ENCODE measurements around the gene FAM228A.

FAM228A gene

DNA sequence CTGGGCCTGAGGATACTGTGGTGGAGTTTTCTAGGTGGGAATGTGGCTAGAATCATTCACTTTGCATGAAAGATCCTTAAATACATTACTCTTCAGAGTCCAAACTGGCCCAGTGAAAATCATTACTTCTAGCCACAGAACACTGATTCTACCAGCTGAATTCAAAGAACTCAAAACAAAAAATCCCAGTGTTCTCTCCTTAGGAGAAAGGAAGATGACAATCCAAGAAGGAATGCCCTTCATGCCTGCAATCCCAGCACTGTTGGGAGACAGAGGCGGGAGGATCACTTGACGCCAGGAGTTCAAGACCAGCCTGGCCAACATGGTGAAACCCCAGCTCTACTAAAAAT lies 35.2 kb downstream of the FAM228A start:
- Histone ChIP-seq H3K9ac (ENCODE audit: low read depth, low read length) (no peak overlapping the region), H3K27me3 (ENCODE audit: insufficient read depth, low read length, poor library complexity) (no peaks in the 10 kb centered on the region), H3K27ac (ENCODE audit: low read length) (no peak overlapping the region), H2AFZ (ENCODE audit: low read depth, low read length) (no peak overlapping the region), H3K4me2 (ENCODE audit: insufficient read depth, low read length) (no peak overlapping the region), H3K79me2 (ENCODE audit: insufficient read depth, low read length) (no peaks in the 10 kb centered on the region), H3K4me3 (ENCODE audit: low read depth in 1 of 2, low read length in 2 of 2) (no peak overlapping the region), H3K36me3 (ENCODE audit: insufficient read depth, low read length) (peaks cover 28% of the 10 kb centered on the region), H4K20me1 (ENCODE audit: insufficient read depth, low read length) (no peaks in the 10 kb centered on the region), H3K9me3 (ENCODE audit: insufficient read depth, low read length, severe bottlenecking) (no peaks in the 10 kb centered on the region), H3K4me1 (ENCODE audit: insufficient read depth, low read length) (no peaks in the 10 kb centered on the region)
- no peak for DNase-seq
- no peak for ATAC-seq (ENCODE audit: insufficient read depth, low read depth)
- TF ChIP-seq, protein P1, sequence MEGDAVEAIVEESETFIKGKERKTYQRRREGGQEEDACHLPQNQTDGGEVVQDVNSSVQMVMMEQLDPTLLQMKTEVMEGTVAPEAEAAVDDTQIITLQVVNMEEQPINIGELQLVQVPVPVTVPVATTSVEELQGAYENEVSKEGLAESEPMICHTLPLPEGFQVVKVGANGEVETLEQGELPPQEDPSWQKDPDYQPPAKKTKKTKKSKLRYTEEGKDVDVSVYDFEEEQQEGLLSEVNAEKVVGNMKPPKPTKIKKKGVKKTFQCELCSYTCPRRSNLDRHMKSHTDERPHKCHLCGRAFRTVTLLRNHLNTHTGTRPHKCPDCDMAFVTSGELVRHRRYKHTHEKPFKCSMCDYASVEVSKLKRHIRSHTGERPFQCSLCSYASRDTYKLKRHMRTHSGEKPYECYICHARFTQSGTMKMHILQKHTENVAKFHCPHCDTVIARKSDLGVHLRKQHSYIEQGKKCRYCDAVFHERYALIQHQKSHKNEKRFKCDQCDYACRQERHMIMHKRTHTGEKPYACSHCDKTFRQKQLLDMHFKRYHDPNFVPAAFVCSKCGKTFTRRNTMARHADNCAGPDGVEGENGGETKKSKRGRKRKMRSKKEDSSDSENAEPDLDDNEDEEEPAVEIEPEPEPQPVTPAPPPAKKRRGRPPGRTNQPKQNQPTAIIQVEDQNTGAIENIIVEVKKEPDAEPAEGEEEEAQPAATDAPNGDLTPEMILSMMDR (IDR thresholded peaks at IDR 0.05; ENCODE audit: borderline replicate concordance, extremely low read depth, low read length, poor library complexity, severe bottlenecking), result no peak
- no peak for TF ChIP-seq EZH2 (IDR thresholded peaks at IDR 0.05; ENCODE audit: borderline replicate concordance, low read depth, low read length, severe bottlenecking)

DNA sequence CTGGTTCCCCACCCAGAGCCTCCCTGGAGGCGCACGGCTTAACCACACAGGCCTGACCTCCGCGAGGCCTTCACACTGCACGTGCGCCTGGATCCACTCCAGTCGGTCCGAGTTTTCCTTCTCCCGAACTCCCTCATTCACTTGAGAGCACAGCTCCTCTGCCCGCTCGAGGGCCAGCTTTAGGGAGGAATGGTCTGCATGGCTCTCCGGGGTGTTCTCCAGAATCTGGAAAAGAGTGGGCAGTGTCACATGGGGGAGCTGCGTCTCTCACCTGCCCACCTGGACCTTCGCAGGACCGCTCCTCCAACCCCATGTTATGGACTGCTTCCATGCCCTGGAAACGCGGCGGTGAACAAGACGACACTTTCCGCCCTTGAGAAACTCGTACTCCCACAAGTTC lies 35.9 kb downstream of the FAM228A start:
- H3K27ac ChIP-seq (ENCODE audit: low read length), result no peak overlapping the region
- no peaks in the 10 kb centered on the region for H4K20me1 ChIP-seq (ENCODE audit: insufficient read depth, low read length)
- H3K9me3 ChIP-seq (ENCODE audit: insufficient read depth, low read length, severe bottlenecking), result no peaks in the 10 kb centered on the region
- H3K79me2 ChIP-seq (ENCODE audit: insufficient read depth, low read length), result no peaks in the 10 kb centered on the region
- ATAC-seq (ENCODE audit: insufficient read depth, low read depth), result no peak
- TF ChIP-seq, protein P1 (IDR thresholded peaks at IDR 0.05; ENCODE audit: borderline replicate concordance, extremely low read depth, low read length, poor library complexity, severe bottlenecking), result no peak
- TF ChIP-seq EZH2 (IDR thresholded peaks at IDR 0.05; ENCODE audit: borderline replicate concordance, low read depth, low read length, severe bottlenecking), result no peak
- no peaks in the 10 kb centered on the region for H3K4me1 ChIP-seq (ENCODE audit: insufficient read depth, low read length)
- H3K9ac ChIP-seq (ENCODE audit: low read depth, low read length), result no peak overlapping the region
- H3K4me2 ChIP-seq (ENCODE audit: insufficient read depth, low read length), result no peak overlapping the region
- DNase-seq, result no peak
- H3K4me3 ChIP-seq (ENCODE audit: low read depth in 1 of 2, low read length in 2 of 2), result no peak overlapping the region
- H3K27me3 ChIP-seq (ENCODE audit: insufficient read depth, low read length, poor library complexity), result no peaks in the 10 kb centered on the region
- H3K36me3 ChIP-seq (ENCODE audit: insufficient read depth, low read length), result peaks cover 29% of the 10 kb centered on the region
- no peak overlapping the region for H2AFZ ChIP-seq (ENCODE audit: low read depth, low read length)

DNA sequence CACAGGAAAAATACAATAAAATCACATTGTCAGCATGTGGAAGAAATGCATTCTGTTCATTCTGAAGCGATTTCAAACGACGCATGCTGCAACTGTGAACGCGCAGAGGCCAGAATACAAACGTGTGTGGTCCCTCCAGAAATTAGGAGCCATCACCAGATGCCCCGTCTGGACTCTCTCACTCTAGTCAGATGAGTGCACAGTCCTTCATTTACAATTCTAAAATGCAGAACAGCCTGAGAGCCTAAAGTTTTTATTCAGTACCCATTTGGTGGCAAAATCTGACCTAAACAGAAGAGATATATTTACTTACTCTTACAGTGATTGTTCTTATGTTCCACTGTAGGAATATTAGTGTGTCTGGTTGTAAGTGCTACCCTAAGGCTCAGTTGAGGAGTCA lies 36.6 kb downstream of the FAM228A start:
- no peak for TF ChIP-seq EZH2 (IDR thresholded peaks at IDR 0.05; ENCODE audit: borderline replicate concordance, low read depth, low read length, severe bottlenecking)
- TF ChIP-seq, protein P1 (IDR thresholded peaks at IDR 0.05; ENCODE audit: borderline replicate concordance, extremely low read depth, low read length, poor library complexity, severe bottlenecking), result no peak
- ATAC-seq (ENCODE audit: insufficient read depth, low read depth), result no peak
- H3K9ac ChIP-seq (ENCODE audit: low read depth, low read length), result no peak overlapping the region

DNA sequence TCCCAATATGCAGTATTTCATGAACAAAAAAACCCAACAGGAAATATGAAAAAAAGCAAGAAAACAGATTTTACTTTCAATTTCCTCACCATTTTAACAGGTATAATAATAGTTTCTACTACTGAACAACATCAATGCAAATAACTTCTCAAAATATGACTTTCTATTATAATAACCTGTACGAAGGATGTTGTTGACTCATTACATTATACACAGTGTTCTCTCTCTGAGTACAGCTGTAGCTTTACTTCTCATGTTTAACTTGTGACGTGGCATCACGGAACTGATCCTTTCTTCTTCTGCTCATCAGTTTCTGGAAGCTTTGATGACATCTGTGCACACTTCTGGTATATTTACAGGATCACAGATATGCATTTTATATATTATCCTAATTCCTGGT lies 40.0 kb downstream of the FAM228A start:
- H3K27me3 ChIP-seq (ENCODE audit: insufficient read depth, low read length, poor library complexity), result no peaks in the 10 kb centered on the region
- no peak for TF ChIP-seq EZH2 (IDR thresholded peaks at IDR 0.05; ENCODE audit: borderline replicate concordance, low read depth, low read length, severe bottlenecking)
- TF ChIP-seq, protein P1 (IDR thresholded peaks at IDR 0.05; ENCODE audit: borderline replicate concordance, extremely low read depth, low read length, poor library complexity, severe bottlenecking), result no peak
- H3K36me3 ChIP-seq (ENCODE audit: insufficient read depth, low read length), result peaks cover 21% of the 10 kb centered on the region; the same call in 1 of the 2 replicates
- ATAC-seq (ENCODE audit: insufficient read depth, low read depth), result no peak
- no peak for DNase-seq
- H3K4me2 ChIP-seq (ENCODE audit: insufficient read depth, low read length), result no peak overlapping the region
- no peaks in the 10 kb centered on the region for H3K9me3 ChIP-seq (ENCODE audit: insufficient read depth, low read length, severe bottlenecking)
- no peaks in the 10 kb centered on the region for H4K20me1 ChIP-seq (ENCODE audit: insufficient read depth, low read length)
- no peak overlapping the region for H3K9ac ChIP-seq (ENCODE audit: low read depth, low read length)
- H3K4me1 ChIP-seq (ENCODE audit: insufficient read depth, low read length), result no peaks in the 10 kb centered on the region
- H2AFZ ChIP-seq (ENCODE audit: low read depth, low read length), result no peak overlapping the region
- H3K4me3 ChIP-seq (ENCODE audit: low read depth in 1 of 2, low read length in 2 of 2), result no peak overlapping the region
- H3K79me2 ChIP-seq (ENCODE audit: insufficient read depth, low read length), result no peaks in the 10 kb centered on the region
- H3K27ac ChIP-seq (ENCODE audit: low read length), result no peak overlapping the region

More for the DNA sequence above, 36.6 kb downstream of the FAM228A start:
- H3K9me3 ChIP-seq (ENCODE audit: insufficient read depth, low read length, severe bottlenecking), result no peaks in the 10 kb centered on the region
- no peaks in the 10 kb centered on the region for H3K27me3 ChIP-seq (ENCODE audit: insufficient read depth, low read length, poor library complexity)
- H3K4me3 ChIP-seq (ENCODE audit: low read depth in 1 of 2, low read length in 2 of 2), result no peak overlapping the region
- no peak overlapping the region for H3K27ac ChIP-seq (ENCODE audit: low read length)
- no peak overlapping the region for H2AFZ ChIP-seq (ENCODE audit: low read depth, low read length)
- no peaks in the 10 kb centered on the region for H3K4me1 ChIP-seq (ENCODE audit: insufficient read depth, low read length)
- H3K79me2 ChIP-seq (ENCODE audit: insufficient read depth, low read length), result no peaks in the 10 kb centered on the region
- no peaks in the 10 kb centered on the region for H4K20me1 ChIP-seq (ENCODE audit: insufficient read depth, low read length)
- H3K36me3 ChIP-seq (ENCODE audit: insufficient read depth, low read length), result peaks cover 36% of the 10 kb centered on the region
- no peak overlapping the region for H3K4me2 ChIP-seq (ENCODE audit: insufficient read depth, low read length)
- no peak for DNase-seq

Data from DND-41 (cell line).